Stimulated activated CD8-positive, alpha-beta memory T cell treated with anti-CD3 and anti-CD28 coated beads, Interleukin-12 subunit alpha, Interleukin-12 subunit beta, amount 100 ng/mL, for 4 hours (primary cell): ENCODE measurements around the gene GPC6.
"Not testable (repeated sequence)": the region's sequence is repeated elsewhere in the genome, so short reads cannot be mapped to it uniquely, and the experiment has no call there.

Experiments
- DNase-seq: peaks from one replicate; pipeline ENCODE4 v3.0.0-alpha.2; 2020; ENCODE audit warnings: low read depth

Gene GPC6

DNA sequence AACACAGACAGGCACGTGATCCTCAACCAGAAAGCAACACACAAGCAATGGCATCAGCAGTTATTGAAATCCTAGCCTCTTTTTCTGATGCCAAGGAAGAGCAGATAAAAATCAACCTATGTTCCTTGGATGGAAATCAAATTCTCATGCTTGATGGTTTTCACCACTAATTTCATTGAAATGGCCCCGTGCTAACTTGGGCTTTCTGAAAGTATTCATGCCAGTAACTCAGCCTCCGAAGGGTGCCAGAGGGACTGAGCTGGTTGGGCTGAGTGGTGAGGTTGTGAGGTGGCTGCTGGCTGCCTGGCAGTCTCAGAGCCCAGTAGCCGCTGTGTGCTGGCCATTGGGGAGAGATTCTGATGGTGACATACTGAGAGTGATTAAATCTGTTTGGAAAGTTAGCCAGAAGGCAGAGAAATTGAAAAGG, 943.6 kb downstream of the GPC6 start:
- DNase-seq: no peak

DNA sequence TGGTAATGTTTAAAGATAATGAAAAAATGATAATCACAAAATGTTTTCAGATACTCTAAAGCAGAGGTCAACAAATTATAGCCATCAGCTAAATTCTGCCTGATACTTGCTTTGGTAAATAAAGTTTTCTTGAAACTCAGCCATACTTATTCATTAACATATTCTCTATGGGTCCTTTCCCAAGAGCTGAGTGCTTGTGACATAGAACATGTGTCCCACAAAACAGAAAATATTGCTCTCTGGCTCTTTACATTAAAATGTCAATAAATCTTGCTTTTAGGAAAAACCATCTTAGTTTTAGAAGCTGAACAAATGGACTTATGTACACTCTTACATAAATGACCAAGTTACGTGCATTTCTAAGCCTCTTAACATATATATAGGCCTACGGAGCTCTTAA, 945.8 kb downstream of the GPC6 start:
- no peak for DNase-seq

DNA sequence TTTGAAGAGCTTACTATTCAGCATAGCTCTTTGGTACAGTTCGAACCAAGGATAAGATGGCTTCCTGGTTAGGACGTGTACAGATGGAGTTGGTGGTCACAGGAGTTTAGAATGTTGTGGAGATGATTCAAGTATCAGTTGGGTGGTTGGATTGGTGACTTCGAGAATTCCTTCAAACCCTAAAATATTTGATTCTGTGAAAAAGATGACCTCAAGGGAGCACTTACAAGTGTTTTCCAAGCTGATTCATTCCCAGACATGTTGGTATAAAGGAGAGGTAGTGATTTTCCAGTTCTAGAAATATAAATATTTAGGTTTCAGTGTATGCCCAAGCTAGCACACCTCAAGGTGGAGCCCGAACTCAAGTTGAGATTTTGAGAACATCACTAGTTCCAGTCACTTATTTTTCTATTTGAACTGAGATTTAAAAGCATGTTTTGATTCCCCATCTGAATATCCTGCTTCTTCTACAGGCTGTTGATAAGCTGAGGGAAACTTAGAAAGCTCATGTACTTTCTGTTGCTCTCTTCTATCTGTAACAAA, 946.8 kb downstream of the GPC6 start:
- DNase-seq: no peak

- no peak for DNase-seq
Observed at GRCh38 chr13:94174009-94174408, 947.4 kb downstream of the GPC6 start.

DNA sequence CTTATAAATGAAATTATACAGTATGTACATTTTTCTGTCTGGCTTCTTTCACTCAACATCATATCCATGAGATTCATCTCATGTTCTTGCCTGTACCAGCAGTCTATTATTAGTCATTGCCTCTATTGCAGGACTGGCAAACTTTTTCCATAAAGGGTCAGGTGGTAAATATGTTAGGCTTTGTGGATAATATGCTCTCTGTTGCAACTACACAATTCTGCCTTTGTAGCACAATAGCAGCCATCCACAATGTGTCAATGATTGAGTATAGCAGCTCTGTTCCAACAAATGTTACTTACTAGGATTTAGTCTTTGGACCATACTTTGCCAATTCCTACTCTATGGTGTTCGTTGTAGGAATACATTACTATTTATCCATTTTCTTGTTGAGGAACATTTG, 948.5 kb downstream of the GPC6 start:
- DNase-seq: no peak

DNA sequence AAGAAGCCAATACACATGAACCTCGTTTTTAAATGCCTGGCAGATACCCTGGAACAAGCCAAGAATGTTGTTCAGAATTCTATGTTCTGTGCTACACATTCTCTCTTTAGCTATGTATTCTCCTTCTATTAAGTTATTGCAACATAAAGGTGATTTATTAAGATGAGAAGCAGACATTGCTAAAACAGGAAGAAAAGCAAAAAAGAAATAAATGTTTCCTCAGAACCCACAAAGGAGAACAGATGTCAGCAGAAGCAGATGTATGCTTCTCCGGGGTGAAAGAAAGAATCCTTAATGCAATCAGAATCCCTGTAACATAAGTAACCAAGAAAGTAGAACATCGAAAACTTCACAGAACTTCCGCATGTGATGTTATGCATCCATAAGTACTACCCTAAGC, 950.0 kb downstream of the GPC6 start:
- DNase-seq: no peak

DNA sequence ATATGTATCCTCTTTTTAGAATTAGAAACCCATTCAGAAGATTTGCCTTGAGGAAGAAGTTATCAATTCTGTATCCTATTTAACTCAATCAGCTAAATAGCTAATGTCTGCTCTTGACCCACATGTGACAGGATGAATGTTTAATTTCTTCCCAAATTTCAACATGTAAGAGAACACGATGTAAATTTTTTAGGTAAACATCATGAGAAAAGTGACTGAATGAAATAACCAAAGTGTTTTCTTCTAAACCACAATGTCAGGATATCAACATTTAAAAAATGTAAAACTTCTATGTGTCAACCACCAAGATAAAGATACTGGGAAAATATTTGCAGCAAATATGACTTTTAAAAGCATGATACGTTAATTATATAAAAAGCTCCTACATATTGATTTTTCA, 950.4 kb downstream of the GPC6 start:
- DNase-seq: no peak

DNA sequence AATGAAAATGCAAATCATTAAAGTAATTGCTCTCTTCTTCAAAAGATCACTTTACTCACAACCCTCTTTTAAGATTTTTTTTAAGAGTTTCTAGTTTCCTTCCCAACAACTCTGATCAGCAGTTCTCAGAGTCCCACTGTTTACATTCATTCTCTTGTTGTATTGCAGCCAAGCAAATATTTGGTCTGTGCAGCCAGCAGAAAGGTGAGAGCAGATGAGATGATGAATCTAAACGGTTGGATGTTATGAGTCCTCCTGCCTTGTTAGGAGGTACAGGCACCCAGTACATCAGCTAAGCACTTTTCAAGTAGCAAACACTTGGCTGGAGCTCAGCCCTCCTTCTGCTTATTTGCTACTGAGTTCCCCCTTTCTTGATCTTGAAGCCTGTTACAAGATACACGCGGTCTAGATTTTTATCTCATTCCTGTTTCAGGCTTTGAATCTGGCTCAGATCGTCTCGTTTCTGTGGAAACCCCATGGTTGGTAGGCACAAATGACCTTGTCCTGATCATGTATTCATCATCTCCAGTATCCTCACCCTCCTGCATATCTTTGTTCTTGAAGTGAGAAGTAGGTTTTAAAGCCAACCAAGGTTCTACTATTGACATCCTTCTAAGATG, 952.1 kb downstream of the GPC6 start:
- no peak for DNase-seq

DNA sequence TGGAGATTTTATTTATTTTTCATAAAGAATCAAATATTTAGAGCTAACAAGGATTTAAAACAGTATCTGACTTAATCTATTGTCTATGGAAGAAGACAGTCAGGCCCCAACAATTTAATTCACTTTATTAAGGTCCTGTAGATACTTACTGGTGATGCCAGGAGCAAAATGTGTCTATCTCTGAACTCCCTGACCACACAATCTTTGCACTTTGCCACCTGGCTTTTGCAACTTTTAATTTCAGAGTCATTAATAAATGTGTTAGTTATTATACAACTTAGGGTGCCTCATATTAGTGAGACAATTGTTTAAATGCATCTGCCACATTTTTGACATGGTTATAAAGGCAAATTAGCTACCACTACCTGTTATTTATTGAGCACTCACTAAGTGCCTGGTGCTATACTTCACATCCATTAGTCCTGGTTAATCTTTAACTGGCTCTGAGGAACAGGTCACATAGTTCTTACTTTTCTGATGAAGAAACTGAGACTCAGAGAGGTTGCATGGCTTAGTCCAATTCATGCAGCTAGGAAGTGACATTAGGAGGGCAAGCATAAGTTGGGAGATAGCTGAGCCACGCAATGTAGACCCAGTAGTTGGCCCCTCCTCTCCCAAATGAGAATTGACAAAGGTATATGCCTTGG, 955.0 kb downstream of the GPC6 start:
- DNase-seq: no peak

- no peak for DNase-seq
Observed at GRCh38 chr13:94182185-94182761, 955.7 kb downstream of the GPC6 start.

DNA sequence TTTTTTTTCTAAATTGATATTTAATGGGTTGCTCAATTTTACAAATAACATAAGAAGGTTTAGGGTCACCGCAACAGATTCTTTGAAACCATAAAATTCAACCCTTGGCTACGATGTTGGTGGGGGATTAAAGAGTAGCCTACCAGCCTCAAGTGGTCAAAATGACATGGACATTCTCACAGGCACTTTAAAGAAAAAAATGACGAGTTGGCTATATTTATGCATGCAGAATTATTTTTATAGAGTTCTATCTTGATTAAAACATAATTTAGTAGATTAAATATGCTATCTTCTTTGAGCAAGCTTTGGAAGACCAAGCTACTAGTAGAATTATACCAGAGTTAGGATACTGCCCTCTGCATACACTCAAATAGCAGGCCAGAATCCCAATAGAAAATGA, 959.9 kb downstream of the GPC6 start:
- no peak for DNase-seq

GRCh38 chr13:94188201-94188854, 961.7 kb downstream of the GPC6 start:
- DNase-seq: no peak

DNA sequence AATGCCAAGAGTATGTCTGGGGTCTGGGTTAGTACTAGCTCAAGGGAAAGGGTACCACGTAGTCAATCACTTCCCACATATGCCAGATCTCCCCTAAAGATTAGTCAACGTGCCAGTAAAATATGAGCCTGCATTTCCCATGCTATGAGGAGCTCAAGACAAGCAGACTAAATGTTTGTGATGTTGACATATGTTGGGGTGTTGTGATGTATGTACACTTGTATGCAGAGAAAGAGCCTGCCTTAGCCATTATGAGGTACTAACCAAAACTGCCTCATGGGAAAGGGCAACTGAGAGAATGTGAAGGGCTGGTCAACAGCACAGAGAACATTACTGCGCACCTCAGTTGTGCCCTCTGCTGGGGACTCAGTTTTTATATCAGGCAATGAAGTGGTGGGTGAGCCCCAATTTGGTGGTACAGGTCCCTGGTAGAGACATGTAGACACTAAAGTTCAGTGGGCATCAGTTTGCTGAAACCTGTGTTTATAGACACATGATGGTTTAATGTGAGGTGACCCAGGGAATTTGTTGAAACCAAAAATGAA, 965.9 kb downstream of the GPC6 start:
- no peak for DNase-seq

DNA sequence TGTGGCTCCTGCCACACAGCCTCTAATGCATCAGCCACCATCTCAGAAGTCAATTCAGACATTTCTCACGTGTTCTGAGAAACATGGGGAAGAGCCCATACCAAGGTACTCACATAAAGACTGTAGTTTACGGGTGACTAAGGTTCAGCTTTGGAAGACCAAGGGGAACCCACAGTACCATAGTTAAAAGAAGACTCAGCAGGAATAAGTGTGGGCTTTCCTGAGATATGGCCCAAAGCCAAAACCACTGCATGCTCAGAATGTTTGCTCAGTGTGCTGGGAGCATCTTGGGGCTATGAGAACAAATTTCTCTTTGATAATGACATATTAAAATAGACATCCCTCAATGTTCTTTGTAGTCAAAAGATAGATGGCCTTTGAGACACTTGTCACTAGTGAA, 969.1 kb downstream of the GPC6 start:
- DNase-seq: no peak

DNA sequence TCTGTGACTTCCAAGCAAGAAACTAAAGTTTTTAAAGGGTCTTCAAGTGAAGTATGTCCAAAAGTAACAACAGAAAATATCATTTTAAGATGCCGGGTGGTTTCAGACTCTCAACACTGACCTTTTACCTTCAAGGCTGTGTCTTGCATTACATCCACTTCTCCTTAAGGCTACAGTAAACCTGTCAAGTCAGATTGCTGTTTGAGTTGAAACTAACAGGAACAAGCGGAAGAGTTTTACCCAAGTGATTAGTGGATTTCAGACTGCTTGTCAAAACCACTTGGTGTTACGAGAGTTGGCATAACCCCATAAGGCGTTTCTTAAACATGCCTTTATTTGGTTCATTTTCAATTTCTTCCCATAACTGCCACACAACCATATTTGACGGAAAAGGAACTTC, 969.8 kb downstream of the GPC6 start:
- DNase-seq: no peak

- no peak for DNase-seq
Observed at GRCh38 chr13:94198681-94199080, 972.1 kb downstream of the GPC6 start.

- no peak for DNase-seq
Observed at GRCh38 chr13:94199135-94199534, 972.5 kb downstream of the GPC6 start.

DNA sequence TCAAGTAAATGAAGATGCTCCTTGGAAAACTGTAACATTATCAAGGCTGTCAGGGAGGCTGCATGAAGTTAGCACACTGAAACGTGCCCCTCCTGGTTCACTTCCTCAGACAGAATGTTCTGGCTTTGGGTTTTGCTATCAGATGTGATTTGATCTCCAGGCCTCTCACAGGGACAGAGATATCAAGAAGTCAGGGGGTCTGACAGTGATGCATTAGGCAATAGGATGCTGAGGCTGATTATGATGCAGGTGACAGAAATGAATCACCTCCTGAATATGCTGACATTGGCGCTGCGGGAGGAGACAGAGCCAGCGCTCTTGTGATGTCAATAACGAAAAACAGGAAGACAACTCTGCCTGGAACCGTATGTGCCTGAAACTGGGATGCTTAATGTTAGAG, 974.4 kb downstream of the GPC6 start:
- DNase-seq: no peak

DNA sequence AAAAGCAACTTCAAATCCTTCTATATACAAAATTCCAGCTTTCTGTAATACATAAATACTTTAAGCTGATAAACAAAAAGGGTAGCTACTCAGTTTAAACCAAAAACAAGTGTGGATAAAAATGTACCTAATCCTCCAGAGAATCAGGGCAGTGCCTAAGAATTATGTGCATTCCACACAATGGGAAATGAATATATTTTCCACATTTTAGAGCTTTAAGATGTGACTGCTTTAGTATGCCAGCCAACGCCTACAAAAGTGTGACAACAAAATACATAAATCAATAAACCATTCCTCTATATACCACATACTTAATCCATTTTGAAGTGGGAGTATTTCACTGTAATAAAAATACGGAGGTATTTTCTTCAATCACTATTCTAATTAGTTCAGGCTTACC, 977.6 kb downstream of the GPC6 start:
- no peak for DNase-seq

DNA sequence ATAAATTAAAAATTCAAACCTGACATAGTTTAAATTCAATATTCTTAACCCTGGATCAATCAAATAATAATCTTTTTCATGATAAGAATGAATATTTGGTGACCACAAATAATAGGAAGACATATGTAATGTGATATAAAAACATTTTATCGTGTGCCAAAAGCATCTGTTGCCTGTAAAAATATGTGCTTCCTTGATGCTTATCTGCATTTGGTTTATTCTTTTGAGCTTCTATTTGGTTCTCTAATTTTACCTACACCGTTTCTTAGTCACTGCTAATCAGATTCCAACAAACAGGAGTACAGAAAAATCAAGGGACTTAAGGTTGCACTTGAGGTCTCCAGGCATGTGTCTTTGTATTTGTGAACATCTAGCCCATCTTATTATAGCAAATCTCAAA, 978.3 kb downstream of the GPC6 start:
- DNase-seq: no peak

GRCh38 chr13:94205896-94206295, 979.3 kb downstream of the GPC6 start:
- no peak for DNase-seq

DNA sequence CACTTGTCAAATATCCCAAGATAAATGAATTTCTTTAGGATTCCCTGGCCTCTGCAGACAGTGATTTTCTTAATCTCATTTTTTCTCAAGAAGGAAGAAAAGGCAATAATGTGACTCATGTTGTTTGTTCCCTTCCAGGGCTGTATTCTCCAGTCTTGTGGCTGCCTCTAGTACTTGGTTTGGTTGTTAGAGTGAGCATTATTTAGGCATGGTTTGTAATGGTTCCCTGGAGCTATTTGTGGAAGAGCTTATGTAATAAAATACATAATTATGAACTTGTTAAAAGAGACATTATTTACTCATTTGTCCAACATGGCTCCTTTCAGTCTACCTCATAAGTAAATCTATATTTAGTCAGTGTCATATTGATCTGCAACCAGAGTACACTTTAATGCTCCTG, 982.5 kb downstream of the GPC6 start:
- DNase-seq: no peak

GRCh38 chr13:94209913-94210312, 983.3 kb downstream of the GPC6 start:
- DNase-seq: not testable (repeated sequence)
